OCI-LY1 (cell line): ENCODE measurements around the gene LIN52.

Source experiments
- H2AFZ ChIP-seq: fragments of 200-600 bp; sonication (generic), shearing (Covaris generic); 2 replicates; pipeline ENCODE4 v1.6.0; 2014; ENCODE audit warnings: antibody characterized with exemption, mild to moderate bottlenecking, low read length
- H3F3A ChIP-seq: fragments of 200-600 bp; sonication (generic), shearing (Covaris generic); 2 replicates; pipeline ENCODE4 v1.6.0; 2014; ENCODE audit warnings: mild to moderate bottlenecking, antibody characterized with exemption, low read length, moderate library complexity; ENCODE audit not compliant: insufficient read depth
- H3K27ac ChIP-seq: fragments of 200-600 bp; sonication (generic); 2 replicates; pipeline ENCODE4 v1.5.1; 2014; ENCODE audit warnings: low read length, mixed run types, mild to moderate bottlenecking, low read depth; ENCODE audit not compliant: poor library complexity, severe bottlenecking
- H3K27me3 ChIP-seq: fragments of 200-600 bp; sonication (generic); 2 replicates; pipeline ENCODE4 v1.6.0; 2014; ENCODE audit warnings: antibody characterized with exemption, mild to moderate bottlenecking, low read length, moderate library complexity; ENCODE audit not compliant: insufficient read depth
- H3K36me3 ChIP-seq: fragments of 200-600 bp; sonication (generic); 2 replicates; pipeline ENCODE4 v1.6.1; 2014; ENCODE audit warnings: mild to moderate bottlenecking, antibody characterized with exemption, low read length, moderate library complexity, mixed read lengths; ENCODE audit not compliant: insufficient read depth
- H3K4me1 ChIP-seq: fragments of 200-600 bp; sonication (generic); 2 replicates; pipeline ENCODE4 v1.5.1; 2014; ENCODE audit warnings: mild to moderate bottlenecking, low read length, moderate library complexity; ENCODE audit not compliant: insufficient read depth, severe bottlenecking
- H3K4me2 ChIP-seq: fragments of 200-600 bp; sonication (generic), shearing (Covaris generic); 2 replicates; pipeline ENCODE4 v1.6.1; 2014; ENCODE audit warnings: low read length
- H3K4me3 ChIP-seq: fragments of 200-600 bp; sonication (generic); 2 replicates; pipeline ENCODE4 v1.5.1; 2014; ENCODE audit warnings: low read length, low read depth, mild to moderate bottlenecking, mixed read lengths; ENCODE audit not compliant: poor library complexity, severe bottlenecking
- H3K79me2 ChIP-seq: fragments of 200-600 bp; shearing (Covaris generic); 2 replicates; pipeline ENCODE4 v1.6.1; 2016; ENCODE audit warnings: mixed run types, low read length, mixed read lengths; ENCODE audit not compliant: insufficient read depth
- H3K9ac ChIP-seq: fragments of 200-600 bp; sonication (generic), shearing (Covaris generic); 2 replicates; pipeline ENCODE4 v1.6.1; 2014; ENCODE audit warnings: mild to moderate bottlenecking, low read length, mixed read lengths
- H3K9me2 ChIP-seq: fragments of 200-600 bp; sonication (generic), shearing (Covaris generic); 2 replicates; pipeline ENCODE4 v1.6.1; 2014; ENCODE audit warnings: low read depth, mild to moderate bottlenecking, low read length, mixed read lengths
- H3K9me3 ChIP-seq: fragments of 200-600 bp; shearing (Covaris generic); 2 replicates; pipeline ENCODE4 v1.6.1; 2014; ENCODE audit warnings: low read length, mixed read lengths
- H4K20me1 ChIP-seq: fragments of 200-600 bp; sonication (generic), shearing (Covaris generic); 2 replicates; pipeline ENCODE4 v1.6.0; 2016; ENCODE audit warnings: mild to moderate bottlenecking, low read length; ENCODE audit not compliant: insufficient read depth
- CTCF ChIP-seq: fragments of 200-600 bp; sonication (generic), shearing (Covaris generic); IDR thresholded peaks from 2 replicates; pipeline ENCODE4 v1.5.1; 2017; ENCODE audit warnings: mild to moderate bottlenecking, antibody characterized with exemption, low read length, moderate library complexity, mixed read lengths
- EZH2 ChIP-seq: fragments of 200-600 bp; sonication (generic), shearing (Covaris generic); IDR thresholded peaks from 2 replicates; pipeline ENCODE4 v1.8.0; 2017; ENCODE audit warnings: borderline replicate concordance, mixed run types, mild to moderate bottlenecking, antibody characterized with exemption, low read length, moderate library complexity, mixed read lengths

LIN52 gene

DNA sequence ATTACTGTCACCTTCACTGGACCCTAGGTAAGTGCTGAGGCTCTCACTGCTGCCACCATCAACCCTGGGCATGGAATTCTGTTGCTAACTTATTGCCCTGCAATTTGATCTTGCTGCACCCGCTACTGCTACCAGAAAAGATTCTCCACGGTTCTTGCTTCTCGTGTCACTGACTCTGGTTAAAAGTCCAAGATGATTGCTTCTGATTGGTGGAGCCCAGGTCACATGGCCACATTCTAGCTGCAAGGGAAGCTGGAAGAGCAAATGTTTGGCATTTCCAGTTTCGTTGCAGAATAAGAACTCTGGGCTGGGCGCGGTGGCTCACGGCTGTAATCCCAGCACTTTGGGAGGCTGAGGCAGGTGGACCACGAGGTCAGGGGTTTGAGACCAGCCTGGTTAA is 147.0 kb downstream of the LIN52 start:
- Histone ChIP-seq H3K4me2 (no peak overlapping the region), H3F3A (no peaks in the 10 kb centered on the region), H3K27ac (no peak overlapping the region), H3K9ac (no peak overlapping the region), H3K79me2 (no peaks in the 10 kb centered on the region), H3K9me2 (no peaks in the 10 kb centered on the region), H2AFZ (no peak overlapping the region), H3K9me3 (no peaks in the 10 kb centered on the region), H3K4me1 (no peaks in the 10 kb centered on the region), H4K20me1 (no peaks in the 10 kb centered on the region), H3K27me3 (no peaks in the 10 kb centered on the region; the same call in 1 of the 2 replicates), H3K4me3 (no peak overlapping the region), H3K36me3 (no peaks in the 10 kb centered on the region; the same call in 1 of the 2 replicates)
- TF ChIP-seq CTCF: no peak
- TF ChIP-seq EZH2: no peak

DNA sequence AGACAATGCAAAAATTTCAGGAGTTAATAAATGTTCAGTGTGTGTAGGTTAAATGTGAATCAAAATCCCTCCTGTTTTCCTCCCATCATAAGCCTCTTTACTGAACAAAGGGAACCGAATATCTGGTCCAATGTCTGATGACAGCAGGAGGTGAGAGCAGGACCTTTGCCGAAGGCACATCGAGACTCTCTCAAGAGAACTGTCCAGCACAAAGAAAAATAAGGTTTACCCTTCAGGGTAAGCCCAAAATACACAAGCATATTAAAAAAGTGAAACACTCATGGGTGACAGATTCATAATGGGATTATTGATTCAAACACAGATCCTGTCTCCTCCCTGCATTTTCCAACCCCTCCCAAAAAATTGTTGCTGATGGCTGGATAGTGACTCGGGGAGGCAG is 150.3 kb downstream of the LIN52 start:
- H3F3A ChIP-seq: no peaks in the 10 kb centered on the region
- H3K4me3 ChIP-seq: no peak overlapping the region
- H3K4me1 ChIP-seq: no peaks in the 10 kb centered on the region
- H3K27me3 ChIP-seq: no peaks in the 10 kb centered on the region; the same call in none of the 2 replicates
- no peak for TF ChIP-seq EZH2
- H3K79me2 ChIP-seq: no peaks in the 10 kb centered on the region
- no peak overlapping the region for H3K27ac ChIP-seq
- no peaks in the 10 kb centered on the region for H4K20me1 ChIP-seq
- H2AFZ ChIP-seq: no peak overlapping the region
- no peak overlapping the region for H3K4me2 ChIP-seq
- H3K9ac ChIP-seq: no peak overlapping the region
- no peaks in the 10 kb centered on the region; the same call in 1 of the 2 replicates for H3K36me3 ChIP-seq
- H3K9me3 ChIP-seq: no peaks in the 10 kb centered on the region
- no peaks in the 10 kb centered on the region for H3K9me2 ChIP-seq

DNA sequence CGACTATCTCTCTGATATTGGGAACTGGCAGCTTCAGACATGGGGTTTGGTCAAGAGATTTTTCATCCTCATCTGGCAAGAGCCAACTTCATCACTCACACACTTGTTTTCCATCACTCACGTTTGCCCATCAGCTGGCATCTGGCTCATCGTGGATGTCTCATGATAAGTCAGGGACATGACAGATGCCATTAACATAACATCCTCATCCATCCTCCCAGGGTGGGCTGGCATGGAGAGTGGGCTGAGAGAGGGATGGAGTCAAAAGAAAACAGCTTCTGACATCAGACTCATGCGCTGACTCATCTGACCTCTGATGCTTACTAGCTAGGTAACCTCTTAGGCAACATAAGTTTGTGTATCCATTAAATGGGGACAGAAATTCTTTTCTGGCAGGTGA is 152.7 kb downstream of the LIN52 start:
- no peaks in the 10 kb centered on the region; the same call in 1 of the 2 replicates for H3K36me3 ChIP-seq
- no peaks in the 10 kb centered on the region for H3K79me2 ChIP-seq
- no peak overlapping the region for H3K27ac ChIP-seq
- no peak overlapping the region for H3K4me2 ChIP-seq
- H4K20me1 ChIP-seq: no peaks in the 10 kb centered on the region
- H3K4me3 ChIP-seq: no peak overlapping the region
- H3F3A ChIP-seq: no peaks in the 10 kb centered on the region
- H3K9me2 ChIP-seq: no peaks in the 10 kb centered on the region
- H3K4me1 ChIP-seq: no peaks in the 10 kb centered on the region
- H3K27me3 ChIP-seq: no peaks in the 10 kb centered on the region; the same call in none of the 2 replicates
- no peak overlapping the region for H3K9ac ChIP-seq
- no peaks in the 10 kb centered on the region for H3K9me3 ChIP-seq
- no peak overlapping the region for H2AFZ ChIP-seq
- TF ChIP-seq EZH2 (no peak), CTCF (no peak)
